ENCODE results near the gene EHMT1.

The EHMT1 gene

DNA sequence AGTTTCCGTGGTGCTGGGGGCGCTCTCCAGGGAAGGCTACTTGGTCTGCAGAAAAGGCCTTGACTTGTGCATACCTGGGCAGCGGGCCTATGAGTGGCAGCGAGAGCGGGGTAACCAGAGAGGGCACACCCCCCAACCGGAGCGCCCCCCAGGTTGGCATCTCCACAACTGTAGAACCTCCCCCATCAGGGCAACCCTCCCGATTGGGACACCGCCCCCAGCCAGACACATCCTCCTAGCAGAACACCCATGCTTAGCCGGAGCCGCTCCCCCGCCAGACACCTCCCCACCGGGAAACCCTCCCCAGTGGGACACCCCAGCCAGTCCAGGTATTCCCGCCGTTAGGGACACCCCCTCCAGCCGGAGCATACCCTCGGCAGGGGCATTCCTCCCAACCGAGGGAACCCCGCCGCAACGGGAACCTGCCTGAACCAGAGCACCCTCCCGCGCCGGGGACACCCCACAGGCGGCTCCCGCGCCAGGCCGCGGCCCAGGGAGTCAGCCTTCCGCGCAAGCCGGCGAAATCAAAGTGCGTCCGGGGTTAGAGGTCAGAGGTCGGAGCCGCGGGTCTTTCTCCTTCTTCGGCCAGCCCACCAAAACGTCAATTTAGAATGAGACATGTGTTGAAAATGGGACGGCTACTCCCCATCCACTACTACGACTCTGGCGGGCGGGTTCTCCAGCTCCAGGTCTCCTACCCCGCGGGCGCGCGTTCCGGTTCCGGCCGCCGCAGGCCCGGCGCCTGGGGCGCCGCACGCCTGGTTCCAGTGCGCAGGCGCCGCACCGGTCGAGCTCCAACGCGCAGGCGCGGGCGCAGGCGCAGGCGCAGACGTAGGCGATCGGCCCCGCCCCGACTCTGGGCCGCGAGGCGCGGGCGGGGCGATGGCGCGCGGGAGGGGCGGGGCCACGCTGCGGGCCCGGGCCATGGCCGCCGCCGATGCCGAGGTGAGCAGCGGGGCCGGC lies at the start of gene EHMT1:
Gene EHMT1, plus strand, starts transcription at position 901 of the 963 bp plus-strand sequence. Its CDS starts 24 bp downstream, at position 925.
- DNase-seq = peak; percentile 90

DNA sequence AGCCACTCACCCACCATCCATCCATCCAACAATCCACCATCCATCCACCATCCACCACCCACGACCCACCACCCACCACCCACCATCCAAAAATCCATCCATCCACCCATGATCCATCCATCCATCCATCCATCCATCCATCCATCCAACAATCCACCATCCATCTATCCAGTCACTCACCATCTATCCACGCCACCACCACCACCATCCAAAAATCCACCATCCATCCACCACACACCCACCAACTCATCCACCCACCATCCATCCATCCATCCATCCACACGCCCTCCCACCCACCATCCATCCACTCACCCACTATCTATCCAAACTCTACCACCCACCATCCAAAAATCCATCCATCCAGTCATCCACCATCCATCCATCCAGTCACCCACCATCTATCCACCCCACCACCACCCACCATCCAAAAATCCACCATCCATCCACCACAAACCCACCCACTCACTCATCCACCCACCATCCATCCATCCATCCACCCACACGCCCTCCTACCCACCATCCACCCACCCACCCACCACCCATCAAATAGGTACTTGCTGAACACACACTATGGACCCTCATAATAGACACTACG lies 49.1 kb upstream of the EHMT1 start:
- DNase-seq = no peak

DNA sequence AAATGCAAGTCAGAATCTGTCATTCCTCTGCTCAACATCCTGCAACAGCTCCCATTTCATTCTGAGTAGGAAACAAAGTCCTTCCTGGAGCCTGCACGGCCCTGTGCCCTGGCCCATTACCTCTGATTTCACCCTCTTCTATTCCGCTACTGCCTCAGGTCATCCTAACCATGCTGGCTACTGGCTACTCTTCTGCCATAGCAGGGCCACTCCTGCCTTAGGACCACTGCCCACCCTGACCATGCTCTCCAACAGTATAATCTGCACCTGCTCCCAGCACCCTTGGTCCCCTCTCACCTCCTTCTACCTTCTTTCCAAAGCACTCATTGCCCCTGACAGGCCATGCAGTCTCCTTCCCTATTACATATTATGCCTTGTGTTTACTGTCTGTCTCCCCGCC lies 48.2 kb upstream of the EHMT1 start:
- DNase-seq = no peak

DNA sequence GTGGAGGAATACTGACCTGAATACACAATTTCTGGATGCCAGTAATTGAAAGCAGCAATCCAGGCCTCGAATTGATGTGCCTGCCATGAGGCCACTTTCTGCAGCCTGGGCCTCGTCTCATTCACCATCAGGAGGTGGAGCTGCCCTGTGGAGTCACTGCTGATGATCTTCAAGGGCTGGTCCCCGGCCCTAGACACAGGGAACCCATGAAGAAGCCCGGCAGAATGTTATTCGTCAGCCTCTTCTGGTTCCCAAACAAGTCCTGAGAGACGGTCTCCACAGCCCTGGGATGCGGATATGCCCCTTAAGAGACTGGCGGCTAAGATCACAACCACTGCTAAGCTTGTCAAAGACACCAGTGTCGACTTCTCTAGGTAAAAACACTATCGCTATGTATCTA lies 44.6 kb upstream of the EHMT1 start:
- no peak for DNase-seq

DNA sequence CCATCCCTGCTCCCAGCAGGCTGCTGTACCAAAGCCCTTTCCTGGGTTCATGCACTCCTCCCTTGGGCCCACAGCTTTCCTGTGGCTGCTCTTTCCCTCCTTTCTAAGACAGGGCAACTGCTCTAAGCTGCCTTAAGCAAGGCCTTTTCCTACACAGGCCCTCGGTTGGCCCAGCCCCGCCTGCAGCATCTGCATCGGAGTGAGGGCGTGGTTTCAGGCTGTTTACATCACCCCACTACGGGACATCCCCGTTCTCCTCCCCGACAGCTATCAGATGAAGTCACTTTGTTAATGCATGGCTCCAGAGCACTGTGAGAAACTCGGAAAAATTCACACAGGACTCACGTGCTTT lies 43.5 kb upstream of the EHMT1 start:
- DNase-seq = peak; percentile 27

DNA sequence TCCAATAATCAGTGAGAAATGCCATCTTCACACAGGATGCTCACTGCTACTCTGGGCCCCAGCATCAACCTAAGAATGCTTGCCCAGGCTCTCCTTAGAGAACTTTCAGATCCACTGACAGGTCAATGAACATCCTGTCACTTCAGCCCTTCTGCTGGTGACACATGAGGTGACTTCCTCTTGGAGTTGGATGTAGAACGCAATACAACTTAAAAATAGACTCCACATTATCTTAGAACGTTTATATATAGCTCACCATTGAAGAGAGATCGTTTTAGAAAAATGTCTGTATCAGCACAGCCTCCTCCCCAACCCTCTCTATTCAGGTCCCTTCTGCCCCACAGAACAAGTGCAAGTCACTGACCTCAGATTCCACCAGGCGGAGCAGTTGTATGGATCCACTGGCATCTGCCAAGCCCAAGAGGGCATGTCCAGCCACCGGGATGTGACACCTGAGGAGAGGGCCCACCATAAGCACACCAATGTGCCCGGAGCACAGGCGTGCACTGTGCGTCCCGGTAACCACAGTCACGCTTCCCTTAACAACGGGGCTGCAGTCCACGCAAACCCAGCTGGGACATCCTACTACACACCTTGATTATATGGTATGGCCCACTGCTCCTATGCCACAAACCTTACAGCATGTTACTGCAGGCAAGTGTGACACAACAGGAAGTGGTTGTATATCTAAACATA lies 42.9 kb upstream of the EHMT1 start:
- no peak for DNase-seq

DNA sequence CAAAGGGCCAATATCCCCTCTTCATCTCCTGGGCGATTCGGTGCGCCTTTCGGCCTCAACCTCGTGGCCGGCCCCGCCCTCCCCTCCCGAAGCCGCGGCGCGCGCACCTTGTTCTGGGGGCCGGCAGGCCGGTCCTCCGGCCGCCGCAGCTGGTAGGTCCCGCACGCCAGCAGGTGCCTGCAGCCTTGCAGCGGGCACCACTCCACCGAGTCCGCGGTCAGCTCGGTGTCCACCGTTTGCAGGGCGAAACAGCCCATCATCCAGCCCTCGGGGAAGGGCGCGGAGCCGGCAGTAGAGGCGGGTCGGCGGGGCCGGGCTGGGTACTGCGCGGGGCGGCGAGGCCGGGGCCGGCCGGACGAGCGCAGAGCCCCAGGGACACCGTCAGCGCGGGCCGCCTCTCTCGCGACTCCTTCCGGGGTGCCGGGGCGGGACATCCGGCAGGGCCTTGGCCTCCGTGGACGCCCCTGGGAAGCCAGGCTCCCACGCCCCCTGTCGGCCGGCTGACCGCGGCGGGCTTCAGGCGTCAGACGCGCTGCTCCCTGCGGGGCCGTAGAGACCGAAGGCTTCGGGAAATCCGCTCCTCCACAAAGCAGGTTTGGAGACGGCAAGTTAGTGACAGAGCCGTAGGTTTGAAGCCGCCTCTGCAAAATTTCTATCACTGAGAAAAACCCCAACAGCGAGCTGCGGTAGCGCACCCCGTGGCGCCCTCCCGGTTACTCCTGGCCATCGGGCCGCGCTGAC lies 40.1 kb upstream of the EHMT1 start, which contains the start of gene DPH7:
Gene DPH7, minus strand, starts transcription at position 408 of the 741 bp plus-strand sequence. Its CDS starts 148 bp downstream, at position 260.
- peak; percentile 98 for DNase-seq

DNA sequence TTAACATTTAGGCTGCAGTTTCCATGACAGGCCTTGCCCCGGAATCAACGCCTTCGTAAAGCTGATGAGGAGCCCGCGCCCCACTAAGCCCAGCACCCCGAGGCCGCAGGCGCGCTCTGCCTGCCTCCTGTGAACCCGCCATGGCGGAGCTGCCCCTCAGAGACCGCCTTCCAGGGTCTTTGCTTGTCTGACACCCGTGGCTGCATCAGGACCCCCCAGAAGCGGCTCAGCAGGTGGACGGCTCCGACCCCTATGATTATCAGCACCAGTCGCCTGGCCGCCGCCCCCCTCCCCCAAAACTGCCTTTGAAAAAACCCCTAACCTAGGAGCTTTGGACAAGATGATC lies 39.6 kb upstream of the EHMT1 start:
- no peak for DNase-seq

DNA sequence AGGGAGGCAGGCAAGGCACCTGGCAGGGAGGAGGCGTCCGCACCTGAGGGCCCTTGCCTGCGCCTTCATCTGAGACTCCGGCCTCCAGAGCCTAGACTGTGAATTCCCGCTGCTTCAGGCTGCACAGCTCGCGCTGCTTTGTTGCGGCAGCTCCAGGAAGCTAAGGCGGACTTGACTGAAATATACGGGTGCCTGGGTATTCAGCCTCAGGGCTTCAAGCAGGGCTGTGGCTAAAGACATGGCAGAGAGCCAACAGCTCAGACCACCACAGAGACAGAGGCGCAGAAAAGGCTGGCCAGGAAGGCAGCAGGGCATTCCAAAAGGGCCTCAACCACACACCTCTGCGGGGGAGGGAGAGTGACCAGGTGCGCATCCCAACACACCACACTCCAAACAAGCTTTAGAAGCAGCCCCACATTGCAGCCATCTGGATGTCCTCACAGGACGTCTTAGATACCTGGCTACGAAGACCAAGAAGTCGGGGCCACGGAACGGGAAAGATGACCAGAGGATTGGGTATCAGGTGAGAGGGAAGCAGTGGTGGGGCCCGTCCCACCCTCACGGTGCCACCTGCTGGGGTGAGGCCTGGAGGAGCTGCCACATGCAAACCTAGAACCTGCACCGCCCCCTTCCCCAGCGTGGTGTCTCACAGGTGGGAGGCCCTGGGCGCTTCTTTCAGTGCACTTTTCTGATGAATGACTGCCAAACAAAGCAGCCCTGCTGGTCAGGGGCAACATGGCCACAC lies 38.4 kb upstream of the EHMT1 start:
- no peak for DNase-seq

DNA sequence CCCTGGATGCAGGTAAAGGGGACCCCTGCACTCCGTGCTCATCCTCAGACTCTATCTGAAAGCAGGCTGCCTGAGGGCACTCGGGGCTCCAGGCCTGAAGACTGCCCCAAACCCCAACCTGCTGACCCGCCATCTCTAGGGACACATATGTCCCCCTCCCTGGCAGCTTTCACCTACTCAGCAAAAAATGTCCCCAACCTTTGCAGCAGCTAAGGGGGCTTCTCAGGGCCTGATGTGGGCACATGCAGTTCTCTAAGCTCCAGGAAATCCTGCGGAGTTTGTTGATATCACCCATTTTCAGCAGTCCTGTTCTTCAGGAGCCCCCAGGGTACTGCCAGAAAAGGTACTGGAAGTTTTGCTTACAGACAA lies 37.9 kb upstream of the EHMT1 start:
- no peak for DNase-seq

DNA sequence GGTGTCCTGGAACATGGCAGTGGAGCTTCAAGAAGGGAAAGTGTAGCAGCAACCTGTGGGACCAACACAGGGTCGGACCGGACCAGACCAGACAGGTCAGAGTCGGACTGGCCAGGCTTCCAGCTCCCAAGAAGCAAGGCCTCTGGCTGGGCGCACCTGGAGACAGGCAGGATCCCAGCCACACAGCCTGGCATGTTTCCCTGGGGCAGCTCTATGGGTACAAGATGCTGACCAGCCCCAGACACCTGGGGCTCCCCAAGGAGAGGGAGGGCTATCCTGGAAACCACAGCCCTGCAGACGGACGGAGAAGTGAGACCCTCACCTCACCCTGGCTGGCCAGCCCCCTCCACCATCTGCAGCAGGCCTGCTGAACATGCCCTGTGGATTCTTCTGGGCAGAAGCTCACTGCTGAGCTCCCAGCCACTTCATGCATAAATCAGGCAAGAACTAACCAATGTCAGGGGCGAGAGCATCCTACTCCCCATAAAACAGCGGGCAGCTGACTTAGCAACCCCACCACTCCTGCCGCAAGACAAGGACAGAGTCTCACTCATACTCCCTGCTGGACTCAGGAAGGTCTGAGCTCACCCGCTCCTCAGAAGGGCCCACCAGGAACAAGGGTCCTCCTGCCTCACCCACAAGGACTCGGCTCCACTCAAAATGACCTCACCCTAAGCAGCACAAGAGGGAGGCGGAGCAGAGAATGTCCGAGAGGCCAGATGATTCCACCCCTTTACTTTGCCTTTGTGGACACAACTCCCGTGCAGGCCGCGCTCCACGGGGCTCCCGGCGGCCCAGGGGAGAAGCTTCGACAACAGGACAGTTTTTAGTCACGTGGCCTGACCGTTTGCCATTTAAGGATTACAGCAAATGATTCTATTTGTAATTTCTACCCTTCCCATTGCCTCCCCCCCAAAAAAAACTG lies 37.2 kb upstream of the EHMT1 start:
- no peak for DNase-seq

DNA sequence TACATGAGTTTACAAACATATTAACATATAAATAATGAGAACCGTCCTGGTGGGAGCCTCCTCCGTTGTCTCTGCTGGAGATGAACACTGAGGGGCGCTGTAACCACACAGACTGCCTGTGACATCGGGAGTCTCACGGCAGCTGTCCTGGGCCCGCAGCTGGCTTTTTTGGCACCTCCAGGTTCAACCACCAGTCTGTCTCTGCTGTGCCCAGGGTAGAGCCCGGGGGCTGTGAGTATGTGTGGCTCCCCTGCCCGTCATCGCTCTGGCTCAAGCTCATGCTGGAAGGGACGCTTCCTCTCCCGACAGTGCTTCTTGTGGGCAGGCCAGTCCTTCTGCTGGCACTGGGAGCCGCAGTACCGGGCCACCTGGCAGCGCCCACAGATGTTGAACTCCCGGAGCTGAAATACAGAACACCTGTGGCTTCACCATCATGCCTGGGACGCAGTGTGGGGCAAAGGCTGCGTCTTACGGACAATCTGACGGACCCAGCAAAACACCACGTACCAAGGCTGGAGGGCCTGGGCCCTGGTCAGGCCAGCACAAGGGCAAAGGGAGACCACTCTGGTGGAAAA lies 36.4 kb upstream of the EHMT1 start:
- no peak for DNase-seq

DNA sequence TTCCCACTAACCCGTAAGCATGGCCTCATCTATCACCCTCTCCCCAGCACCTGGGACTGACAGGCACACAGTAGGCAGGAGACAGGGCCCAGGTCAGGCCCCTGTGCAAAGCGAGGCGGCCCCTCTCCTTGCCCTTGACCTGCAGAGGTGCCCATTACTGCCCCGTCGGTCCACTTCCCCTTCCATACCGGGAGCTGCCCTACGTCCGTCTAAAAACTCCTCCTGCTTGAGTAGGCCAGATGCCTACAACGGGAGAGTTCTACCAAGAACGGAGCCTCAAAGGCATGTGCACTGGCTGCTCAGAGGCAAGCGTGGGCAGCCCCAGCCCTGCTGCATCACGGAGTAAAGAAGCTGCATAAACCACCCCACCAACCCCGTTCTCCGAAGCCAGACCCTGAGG lies 35.5 kb upstream of the EHMT1 start:
- no peak for DNase-seq

DNA sequence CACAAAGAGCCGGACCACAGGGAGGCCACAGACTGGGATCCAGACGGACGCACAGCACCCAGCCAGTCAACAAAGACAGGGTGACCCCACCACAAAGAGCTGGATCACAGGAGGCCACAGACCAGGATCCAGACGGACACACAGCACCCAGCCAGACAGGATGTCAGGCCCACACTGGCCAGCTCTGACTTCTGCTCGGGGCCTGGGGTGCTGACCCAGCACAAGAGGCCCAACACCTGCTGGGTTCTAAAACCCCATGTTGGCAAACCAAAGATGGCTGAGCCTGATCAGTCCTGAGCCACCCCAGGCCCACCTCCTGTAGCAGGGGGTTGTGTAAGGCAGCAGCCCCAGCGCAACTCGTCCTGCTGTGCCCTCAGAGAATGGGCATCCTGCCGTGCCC lies 34.8 kb upstream of the EHMT1 start:
- no peak for DNase-seq

DNA sequence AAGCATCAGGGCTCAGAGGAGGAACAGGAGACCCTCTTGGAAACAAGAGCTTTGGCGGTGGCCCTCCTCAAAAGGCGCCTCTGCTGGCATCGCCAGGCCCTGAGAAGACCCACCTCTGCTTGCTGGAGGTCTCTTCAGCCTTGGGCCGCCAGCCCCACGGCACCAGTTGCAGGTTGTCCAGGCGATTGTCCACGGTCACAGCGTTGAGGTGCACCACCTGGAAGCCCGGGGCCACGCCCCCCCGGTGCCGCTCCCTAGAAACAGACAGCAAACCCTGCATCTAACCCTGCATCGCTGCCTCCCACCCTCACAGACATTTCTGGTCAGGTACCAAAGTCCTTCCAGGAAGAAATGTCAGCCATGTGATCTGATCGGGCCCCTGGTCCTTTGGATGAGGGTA lies 32.0 kb upstream of the EHMT1 start:
- DNase-seq = no peak

DNA sequence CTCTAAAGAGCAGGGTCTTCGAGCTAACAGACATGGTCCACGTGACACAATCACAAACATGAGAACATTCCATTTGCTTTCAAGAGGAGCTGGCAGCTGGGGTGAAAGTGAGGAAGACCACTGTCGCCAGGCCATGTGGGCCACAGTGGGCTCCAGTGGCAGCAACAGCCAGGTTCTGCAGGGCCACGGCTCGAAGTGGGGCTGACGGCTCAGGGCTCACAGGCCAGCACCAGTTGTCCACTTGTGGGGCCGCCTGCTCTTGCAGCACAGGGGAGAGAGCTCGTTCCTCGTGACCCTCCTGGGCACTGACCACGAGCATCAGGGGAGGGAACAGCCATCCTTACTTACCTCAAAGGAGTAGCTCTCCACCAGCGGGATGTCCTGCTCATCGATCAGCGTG lies 30.5 kb upstream of the EHMT1 start:
- no peak for DNase-seq

DNA sequence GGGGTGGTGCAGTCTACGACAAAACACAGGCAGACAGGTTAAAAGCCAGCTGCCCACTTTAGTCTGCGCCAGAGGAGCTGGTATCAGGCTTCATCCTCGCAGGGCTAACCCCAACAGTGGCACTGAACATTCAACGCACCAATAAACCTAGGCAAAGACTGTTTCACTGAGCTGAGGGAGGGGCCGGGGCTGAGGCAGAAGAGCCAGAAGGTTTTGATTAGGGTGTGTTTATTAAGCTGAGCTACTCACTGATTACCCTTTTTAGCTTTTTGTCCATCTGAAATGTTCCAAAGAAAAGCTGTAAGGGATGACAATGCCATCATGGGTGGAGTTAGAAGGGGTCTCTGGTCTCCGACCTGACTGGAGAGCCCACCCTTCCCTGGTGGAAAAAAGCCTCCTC lies 29.9 kb upstream of the EHMT1 start:
- DNase-seq = no peak

DNA sequence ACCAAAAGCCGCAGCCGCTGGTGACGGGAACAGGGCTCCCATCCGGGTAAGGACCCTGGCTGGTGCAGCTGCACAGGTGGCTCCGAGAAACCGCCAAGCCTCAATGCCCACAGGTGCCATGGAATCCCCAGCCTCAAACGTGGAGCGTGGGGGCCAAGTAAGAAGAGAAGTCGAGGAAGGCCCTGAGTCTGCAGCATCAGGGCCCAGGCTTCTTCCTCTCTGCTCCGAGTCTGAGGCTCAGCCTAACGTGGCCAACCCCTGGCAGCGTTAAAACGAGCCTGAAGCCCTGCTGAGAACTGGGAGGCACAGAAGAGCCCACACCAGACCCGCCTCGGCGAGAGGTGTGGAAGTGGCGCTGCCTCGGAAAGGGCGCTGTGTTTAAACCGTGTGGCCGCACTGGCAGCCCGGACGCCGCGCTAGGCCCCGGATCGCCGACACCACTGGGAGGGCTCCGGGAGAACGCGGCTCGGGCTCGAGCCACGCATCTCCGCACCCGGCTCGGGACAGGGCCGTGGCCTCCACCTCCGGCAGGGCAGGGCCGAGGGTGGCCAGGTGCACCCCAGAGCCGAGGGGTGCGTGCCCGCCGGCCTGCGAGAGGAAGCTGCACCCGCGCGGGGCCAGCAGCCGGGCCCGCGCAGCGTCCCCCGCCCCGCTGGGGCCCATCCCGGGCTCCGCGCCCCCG lies 29.2 kb upstream of the EHMT1 start:
- no peak for DNase-seq

DNA sequence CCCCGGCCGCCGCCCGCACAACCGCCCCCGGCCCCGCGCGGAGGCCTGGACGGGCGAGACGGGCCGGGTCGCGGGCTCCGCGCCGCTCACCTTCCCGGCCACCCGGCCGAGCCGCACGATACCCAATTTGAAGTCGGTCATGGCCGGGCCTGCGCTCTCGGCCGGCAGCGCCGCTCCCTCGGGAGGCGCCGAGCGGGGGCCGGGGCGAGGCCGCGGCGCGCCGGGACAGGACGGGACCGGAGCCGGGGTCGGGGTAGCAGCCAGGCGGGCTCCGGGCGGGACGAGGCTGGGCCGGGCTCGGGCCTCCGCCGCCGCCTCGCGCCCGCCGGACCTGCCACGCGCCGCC lies 28.7 kb upstream of the EHMT1 start:
- no peak for DNase-seq

Measured in activated naive CD4-positive, alpha-beta T cell treated with Interleukin-2 at 50 U/mL for 16 hours (primary cell).